Esophagus squamous epithelium (tissue), 5 donors: ENCODE results near the gene SERP2. TPM values are rescaled to one million over a fixed set of nuclear protein-coding genes. Genes with fewer than 3 reads are reported as not detected.
A peak's percentile ranks its signal among the peaks of the same experiment; 100 is the strongest.

Source experiments
- DNase-seq: peaks from one replicate; lab custom pipeline; 2025; lab: John Stamatoyannopoulos, UW
- H3K27ac ChIP-seq, 4 donors: fragments of 200-600 bp; sonication (generic); one replicate each; pipeline ENCODE4 v1.5.1; 2016 to 2019; ENCODE audit warnings: mild to moderate bottlenecking in 1 of 4
- H3K27me3 ChIP-seq, 4 donors: fragments of 200-600 bp; sonication (generic); 1 replicate in 3 of 4; 2 replicates in 1 of 4; pipeline versions ENCODE4 v1.5.1 to v1.6.0; 2017 to 2021; ENCODE audit warnings: antibody characterized with exemption in 1 of 4
- H3K36me3 ChIP-seq, 3 donors: fragments of 200-600 bp; sonication (generic); one replicate each; pipeline ENCODE4 v1.5.1; 2016 to 2019
- H3K4me1 ChIP-seq, 3 donors: fragments of 200-600 bp; sonication (generic); one replicate each; pipeline ENCODE4 v1.5.1; 2017 to 2019
- H3K4me3 ChIP-seq, 4 donors: fragments of 200-600 bp; sonication (generic); 1 replicate in 3 of 4; 2 replicates in 1 of 4; pipeline ENCODE4 v1.5.1; 2016 to 2019; ENCODE audit warnings: mild to moderate bottlenecking in 2 of 4, moderate library complexity in 1 of 4
- H3K9me3 ChIP-seq, 3 donors: fragments of 200-600 bp; sonication (generic); one replicate each; pipeline ENCODE4 v1.5.1; 2016 to 2019
- CTCF ChIP-seq, 6 experiments: fragments of 450-650 bp in 4 of 6; fragments of 200-600 bp in 2 of 6; sonication (generic) in 2 of 6; IDR thresholded peaks; one replicate each; pipeline ENCODE4 v1.5.1; 2016 to 2019; ENCODE audit warnings: antibody characterized with exemption in 6 of 6, mild to moderate bottlenecking in 4 of 6, moderate library complexity in 4 of 6
- POLR2A ChIP-seq, 4 donors: fragments of 450-650 bp; IDR thresholded peaks; one replicate each; pipeline ENCODE4 v1.6.1; 2017; ENCODE audit warnings: antibody characterized with exemption in 4 of 4, mild to moderate bottlenecking in 4 of 4, moderate library complexity in 3 of 4
- WGBS, 2 donors: methylation state at CpG; one replicate each; pipeline ENCODE4 v1.1.5; 2018; 5-methylcytosine and 5-hydroxymethylcytosine counted together
- intact Hi-C: fragments of 100-400 bp; cut with DNase I; formaldehyde crosslinking; loops from one replicate; pipeline ENCODE4 v1.15.0; 2022
- total RNA-seq, 4 donors: library from RNA; depleted of rRNA; stranded (reverse); fragments of >200 nt; gene quantifications; one replicate each; pipeline ENCODE4 v1.1.0, GENCODE V29; 2016
- donor health status: DM: yes; HTN: yes; CAD: no.

Gene SERP2
- total RNA-seq, 4 donors from 2014 or later: 0.35 to 3.6 (median 1.5) TPM

GRCh38 chr13:44429311-44429710 is 55.7 kb downstream of the SERP2 start:
- WGBS, 2 donors: 72 to 75% methylated on average over 2 of the region's 2 CpGs
- Histone ChIP-seq H3K4me1 (peaks cover 0 to 21% (median 3%) of the 10 kb centered on the region in 3 donors), H3K9me3 (no peaks in the 10 kb centered on the region), H3K27me3 (no peaks in the 10 kb centered on the region), H3K27ac (no peak overlapping the region), H3K36me3 (peaks cover 0 to 19% (median 2%) of the 10 kb centered on the region in 3 donors), H3K4me3 (no peak overlapping the region)
- no peak for DNase-seq
- TF ChIP-seq CTCF (IDR thresholded peaks at IDR 0.05): no peak
- intact Hi-C loops: loop anchor here (10.0 kb wide), 1 partner anchor 375 kb away; no protein-coding TSS in a partner anchor

GRCh38 chr13:44431150-44431549 is 57.5 kb downstream of the SERP2 start:
- TF ChIP-seq POLR2A (IDR thresholded peaks at IDR 0.05) (no peak), CTCF (IDR thresholded peaks at IDR 0.05) (no peak)
- H3K9me3 ChIP-seq: no peaks in the 10 kb centered on the region
- H3K27me3 ChIP-seq: no peaks in the 10 kb centered on the region
- peaks cover 3 to 33% (median 5%) of the 10 kb centered on the region in 3 donors for H3K4me1 ChIP-seq
- DNase-seq: no peak
- intact Hi-C loops: no loop called here
- H3K4me3 ChIP-seq: no peak overlapping the region
- peaks cover 0 to 23% (median 5%) of the 10 kb centered on the region in 3 donors for H3K36me3 ChIP-seq
- H3K27ac ChIP-seq: no peak overlapping the region
- 84 to 94% methylated on average over 3 of the region's 4 CpGs for WGBS, 2 donors

GRCh38 chr13:44432650-44433049 is 59.0 kb downstream of the SERP2 start:
- Histone ChIP-seq H3K4me3 (peak overlapping the region in 3 of 4 donors; percentile 69 to 75 (median 71)), H3K4me1 (peaks cover 5 to 48% (median 6%) of the 10 kb centered on the region in 3 donors), H3K36me3 (peaks cover 0 to 23% (median 5%) of the 10 kb centered on the region in 3 donors), H3K27ac (peak overlapping the region in 3 of 4 donors; percentile 33 to 97 (median 94)), H3K9me3 (no peaks in the 10 kb centered on the region), H3K27me3 (no peaks in the 10 kb centered on the region)
- 61 to 68% methylated on average over 5 of the region's 5 CpGs for WGBS, 2 donors
- no peak for TF ChIP-seq POLR2A (IDR thresholded peaks at IDR 0.05)
- no peak for TF ChIP-seq CTCF (IDR thresholded peaks at IDR 0.05)
- intact Hi-C loops: no loop called here
- no peak for DNase-seq

- Histone ChIP-seq H3K27me3 (no peaks in the 10 kb centered on the region), H3K4me3 (peak overlapping the region; percentile 51 to 75 (median 70)), H3K9me3 (no peaks in the 10 kb centered on the region), H3K27ac (peak overlapping the region; percentile 89 to 97 (median 92)), H3K36me3 (peaks cover 0 to 23% (median 5%) of the 10 kb centered on the region in 3 donors), H3K4me1 (peaks cover 6 to 51% (median 7%) of the 10 kb centered on the region in 3 donors)
- no peak for DNase-seq
- intact Hi-C loops: no loop called here
- WGBS, 2 donors: 65 to 66% methylated on average over 10 to 11 of the region's 15 CpGs
- TF ChIP-seq POLR2A (IDR thresholded peaks at IDR 0.05) (no peak), CTCF (IDR thresholded peaks at IDR 0.05) (no peak)
Observed at GRCh38 chr13:44433863-44434765, 60.5 kb downstream of the SERP2 start.

- DNase-seq: no peak
- TF ChIP-seq CTCF (IDR thresholded peaks at IDR 0.05) (no peak), POLR2A (IDR thresholded peaks at IDR 0.05) (no peak)
- H3K4me1 ChIP-seq: peaks cover 6 to 53% (median 7%) of the 10 kb centered on the region in 3 donors
- 4 to 12% methylated on average over 3 to 4 of the region's 4 CpGs for WGBS, 2 donors
- no peaks in the 10 kb centered on the region for H3K9me3 ChIP-seq
- H3K4me3 ChIP-seq: peak overlapping the region; percentile 51 to 75 (median 70)
- H3K36me3 ChIP-seq: peaks cover 0 to 23% (median 5%) of the 10 kb centered on the region in 3 donors
- H3K27ac ChIP-seq: peak overlapping the region; percentile 89 to 97 (median 92)
- intact Hi-C loops: loop anchor here (5.0 kb wide), 1 partner anchor 242 kb away; no protein-coding TSS in a partner anchor
- H3K27me3 ChIP-seq: no peaks in the 10 kb centered on the region
Observed at GRCh38 chr13:44434766-44435141, 61.1 kb downstream of the SERP2 start.
